Smooth muscle cell (in vitro differentiated cells): ENCODE data around the gene PPP3CA. TPM values are rescaled to one million over a fixed set of nuclear protein-coding genes. Genes with fewer than 3 reads are reported as not detected.
"Not testable (repeated sequence)": the region's sequence is repeated elsewhere in the genome, so short reads cannot be mapped to it uniquely, and the experiment has no call there.

Source experiments
- DNase-seq: peaks from one replicate; lab custom pipeline; 2025; ENCODE audit not compliant: unreplicated experiment; lab: John Stamatoyannopoulos, UW
- H2AFZ ChIP-seq: fragments of 200-600 bp; sonication (generic); 2 replicates; pipeline ENCODE4 v1.6.0; 2016; ENCODE audit warnings: antibody characterized with exemption, low read depth, mild to moderate bottlenecking
- H3F3A ChIP-seq: fragments of 200-600 bp; sonication (generic); 2 replicates; pipeline ENCODE4 v1.6.0; 2017; ENCODE audit warnings: antibody characterized with exemption, low read depth
- H3K27ac ChIP-seq: fragments of 200-600 bp; sonication (generic); 2 replicates; pipeline ENCODE4 v1.5.1; 2016; ENCODE audit warnings: low read depth, mild to moderate bottlenecking
- H3K27me3 ChIP-seq: fragments of 200-600 bp; sonication (generic); 2 replicates; pipeline ENCODE4 v1.6.1; 2016; ENCODE audit warnings: low read depth, mild to moderate bottlenecking
- H3K36me3 ChIP-seq: fragments of 200-600 bp; sonication (generic); 2 replicates; pipeline ENCODE4 v1.5.1; 2016; ENCODE audit warnings: low read depth
- H3K4me1 ChIP-seq: fragments of 200-600 bp; sonication (generic); 2 replicates; pipeline ENCODE4 v1.5.1; 2016; ENCODE audit warnings: low read depth
- H3K4me2 ChIP-seq: fragments of 200-600 bp; sonication (generic); 2 replicates; pipeline ENCODE4 v1.6.0; 2016; ENCODE audit warnings: mild to moderate bottlenecking
- H3K4me3 ChIP-seq: fragments of 200-600 bp; sonication (generic); 2 replicates; pipeline ENCODE4 v1.5.1; 2016; ENCODE audit warnings: mild to moderate bottlenecking
- H3K79me2 ChIP-seq: fragments of 200-600 bp; sonication (generic); 2 replicates; pipeline ENCODE4 v1.6.0; 2016; ENCODE audit warnings: low read depth, mild to moderate bottlenecking
- H3K9ac ChIP-seq: fragments of 200-600 bp; sonication (generic); 2 replicates; pipeline ENCODE4 v1.6.0; 2016; ENCODE audit warnings: low read depth
- H3K9me3 ChIP-seq: fragments of 200-600 bp; sonication (generic); replicated peaks from 2 replicates; pipeline ENCODE4 v1.5.1; 2016; ENCODE audit warnings: low read depth
- H4K20me1 ChIP-seq: fragments of 200-600 bp; sonication (generic); 2 replicates; pipeline ENCODE4 v1.6.0; 2016; ENCODE audit warnings: low read depth
- WGBS: methylation state at CpG from one replicate; pipeline ENCODE4 v1.1.7; 2016; ENCODE audit warnings: low lambda C conversion rate; 5-methylcytosine and 5-hydroxymethylcytosine counted together
- polyA plus RNA-seq: library from polyadenylated mRNA; unstranded; fragments of >200 nt; fragmentation: Nextera tagmentation; extraction: Ambion mirVana; gene quantifications from 2 replicates; pipeline ENCODE4 v1.2.1, GENCODE V29; 2016
- total RNA-seq: library from RNA; depleted of rRNA; stranded (reverse); fragments of >200 nt; gene quantifications from 2 replicates; pipeline ENCODE4 v1.2.3, GENCODE V29; 2014
- TF ChIP-seq, protein P1 (sequence below): fragments of 200-600 bp; sonication (generic); IDR thresholded peaks from 2 replicates; pipeline ENCODE4 v1.5.1; 2017; ENCODE audit warnings: borderline replicate concordance, mild to moderate bottlenecking, antibody characterized with exemption; ENCODE audit not compliant: insufficient read depth, poor library complexity, severe bottlenecking

The PPP3CA gene
- total and polyA plus RNA-seq, 2 experiments from 2014 or later, result 16.2 to 96.1 TPM

DNA sequence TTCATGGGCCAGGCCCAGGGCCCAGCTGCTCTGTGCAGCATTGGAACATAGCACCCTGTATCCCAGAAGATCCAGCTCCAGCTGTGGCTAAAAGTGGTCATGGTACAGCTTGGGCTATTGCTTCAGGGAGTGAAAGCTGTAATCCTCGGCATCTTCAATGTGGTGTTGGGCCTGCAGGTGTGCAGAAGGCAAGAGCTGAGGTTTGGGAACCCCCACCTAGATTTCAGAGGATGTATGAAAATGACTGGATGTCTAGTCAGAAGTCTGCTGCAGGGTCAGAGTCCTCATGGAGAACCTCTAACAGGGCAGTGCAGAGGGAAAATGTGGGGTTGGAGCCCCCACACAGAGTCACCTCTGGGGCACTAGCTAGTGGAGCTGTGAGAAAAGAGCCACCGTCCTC is 341.7 kb downstream of the PPP3CA start:
- DNase-seq, result no peak
- no peaks in the 10 kb centered on the region for H3K9me3 ChIP-seq
- TF ChIP-seq, protein P1, sequence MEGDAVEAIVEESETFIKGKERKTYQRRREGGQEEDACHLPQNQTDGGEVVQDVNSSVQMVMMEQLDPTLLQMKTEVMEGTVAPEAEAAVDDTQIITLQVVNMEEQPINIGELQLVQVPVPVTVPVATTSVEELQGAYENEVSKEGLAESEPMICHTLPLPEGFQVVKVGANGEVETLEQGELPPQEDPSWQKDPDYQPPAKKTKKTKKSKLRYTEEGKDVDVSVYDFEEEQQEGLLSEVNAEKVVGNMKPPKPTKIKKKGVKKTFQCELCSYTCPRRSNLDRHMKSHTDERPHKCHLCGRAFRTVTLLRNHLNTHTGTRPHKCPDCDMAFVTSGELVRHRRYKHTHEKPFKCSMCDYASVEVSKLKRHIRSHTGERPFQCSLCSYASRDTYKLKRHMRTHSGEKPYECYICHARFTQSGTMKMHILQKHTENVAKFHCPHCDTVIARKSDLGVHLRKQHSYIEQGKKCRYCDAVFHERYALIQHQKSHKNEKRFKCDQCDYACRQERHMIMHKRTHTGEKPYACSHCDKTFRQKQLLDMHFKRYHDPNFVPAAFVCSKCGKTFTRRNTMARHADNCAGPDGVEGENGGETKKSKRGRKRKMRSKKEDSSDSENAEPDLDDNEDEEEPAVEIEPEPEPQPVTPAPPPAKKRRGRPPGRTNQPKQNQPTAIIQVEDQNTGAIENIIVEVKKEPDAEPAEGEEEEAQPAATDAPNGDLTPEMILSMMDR, result no peak

DNA sequence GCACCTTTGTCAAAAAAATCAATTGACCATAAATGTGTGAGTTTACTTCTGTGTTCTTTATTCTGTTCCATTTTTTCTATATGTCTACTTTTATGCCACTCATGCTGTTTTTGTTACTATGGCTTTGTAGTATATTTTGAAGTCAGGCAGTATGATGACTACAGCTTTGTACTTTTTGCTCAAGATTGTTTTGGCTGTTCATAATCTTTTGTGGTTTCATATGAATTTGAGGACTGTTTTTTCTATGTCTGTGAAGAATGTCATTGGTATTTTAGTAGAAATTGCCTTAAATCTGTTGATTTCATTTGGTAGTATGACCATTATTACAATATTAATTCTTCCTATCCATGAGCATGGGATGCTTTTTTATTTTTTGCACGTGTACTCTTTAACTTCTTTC is 346.8 kb downstream of the PPP3CA start:
- no peak for DNase-seq
- TF ChIP-seq, protein P1, result no peak
- no peaks in the 10 kb centered on the region for H3F3A ChIP-seq
- no peak overlapping the region for H2AFZ ChIP-seq
- no peaks in the 10 kb centered on the region for H3K27me3 ChIP-seq
- H3K9me3 ChIP-seq, result no peaks in the 10 kb centered on the region
- WGBS, result 97% methylated on average over 1 of the region's 1 CpG
- no peak overlapping the region for H3K9ac ChIP-seq
- H3K4me1 ChIP-seq, result no peaks in the 10 kb centered on the region
- H4K20me1 ChIP-seq, result no peaks in the 10 kb centered on the region
- H3K27ac ChIP-seq, result no peak overlapping the region
- H3K4me3 ChIP-seq, result no peak overlapping the region
- H3K4me2 ChIP-seq, result no peak overlapping the region
- no peaks in the 10 kb centered on the region for H3K79me2 ChIP-seq
- no peaks in the 10 kb centered on the region for H3K36me3 ChIP-seq

More for the DNA sequence above, 341.7 kb downstream of the PPP3CA start:
- Histone ChIP-seq H3K27ac (no peak overlapping the region), H3K4me2 (no peak overlapping the region), H3K9ac (no peak overlapping the region), H3K4me1 (no peaks in the 10 kb centered on the region), H4K20me1 (no peaks in the 10 kb centered on the region), H3K36me3 (no peaks in the 10 kb centered on the region), H3K27me3 (no peaks in the 10 kb centered on the region), H3K79me2 (no peaks in the 10 kb centered on the region), H2AFZ (no peak overlapping the region), H3K4me3 (no peak overlapping the region), H3F3A (no peaks in the 10 kb centered on the region)
- WGBS, result 100% methylated on average over 2 of the region's 2 CpGs

DNA sequence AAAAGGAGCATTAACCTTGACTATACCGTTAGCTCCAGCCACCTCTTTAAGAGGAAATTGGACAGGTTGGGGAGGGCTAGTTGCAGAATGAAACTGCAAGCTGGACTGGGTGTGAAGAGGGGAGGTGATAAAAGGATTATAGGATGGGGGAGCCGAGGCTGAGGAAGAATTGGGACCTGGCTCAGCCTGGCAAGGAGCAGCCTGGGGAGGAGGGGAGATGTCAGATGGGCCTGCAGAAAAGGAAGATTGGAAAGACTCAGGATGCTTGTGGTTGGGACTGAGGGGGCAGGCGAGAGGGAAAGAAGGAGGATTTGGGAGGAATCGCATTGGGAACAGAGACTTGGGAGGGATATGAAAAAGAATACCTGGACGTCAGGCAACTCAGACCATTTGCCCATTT is 351.7 kb downstream of the PPP3CA start:
- no peaks in the 10 kb centered on the region for H3K36me3 ChIP-seq
- TF ChIP-seq, protein P1, result no peak

DNA sequence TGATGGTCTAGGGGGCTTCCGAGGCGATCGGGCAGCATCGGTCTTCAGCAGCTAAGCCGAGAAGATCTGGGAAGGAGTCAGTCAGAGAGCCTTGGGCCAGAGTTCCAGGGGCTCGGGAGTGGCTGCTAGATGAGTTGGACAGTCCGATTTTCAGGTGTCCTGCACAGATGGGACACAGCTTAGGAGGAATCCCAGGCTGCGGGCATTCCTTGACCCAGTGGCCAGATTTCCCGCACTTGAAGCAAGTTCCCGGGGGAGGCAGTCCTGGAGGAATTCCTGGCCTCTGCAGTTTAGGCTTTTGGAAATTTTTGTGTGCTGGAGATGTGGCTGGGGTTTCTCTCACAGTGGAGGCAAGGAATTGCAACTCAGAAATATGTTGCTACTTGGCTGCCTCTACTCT is 352.3 kb downstream of the PPP3CA start:
- not testable (repeated sequence) for H3K79me2 ChIP-seq, DNase-seq, H3K4me1 ChIP-seq, H3K4me3 ChIP-seq, H2AFZ ChIP-seq, H3K4me2 ChIP-seq, H4K20me1 ChIP-seq, H3K9ac ChIP-seq, H3K27me3 ChIP-seq, H3K9me3 ChIP-seq, H3K27ac ChIP-seq, H3K36me3 ChIP-seq, H3F3A ChIP-seq
- 92% methylated on average over 10 of the region's 10 CpGs for WGBS

More for the DNA sequence above, 351.7 kb downstream of the PPP3CA start:
- H4K20me1 ChIP-seq, result no peaks in the 10 kb centered on the region
- H3K9me3 ChIP-seq, result no peaks in the 10 kb centered on the region
- no peak for DNase-seq
- H3K4me1 ChIP-seq, result no peaks in the 10 kb centered on the region
- no peaks in the 10 kb centered on the region for H3K79me2 ChIP-seq
- no peak overlapping the region for H2AFZ ChIP-seq
- no peak overlapping the region for H3K27ac ChIP-seq
- WGBS, result 83% methylated on average over 5 of the region's 5 CpGs
- H3K4me2 ChIP-seq, result no peak overlapping the region
- no peak overlapping the region for H3K4me3 ChIP-seq
- H3K9ac ChIP-seq, result no peak overlapping the region
- no peaks in the 10 kb centered on the region for H3K27me3 ChIP-seq
- no peaks in the 10 kb centered on the region for H3F3A ChIP-seq

DNA sequence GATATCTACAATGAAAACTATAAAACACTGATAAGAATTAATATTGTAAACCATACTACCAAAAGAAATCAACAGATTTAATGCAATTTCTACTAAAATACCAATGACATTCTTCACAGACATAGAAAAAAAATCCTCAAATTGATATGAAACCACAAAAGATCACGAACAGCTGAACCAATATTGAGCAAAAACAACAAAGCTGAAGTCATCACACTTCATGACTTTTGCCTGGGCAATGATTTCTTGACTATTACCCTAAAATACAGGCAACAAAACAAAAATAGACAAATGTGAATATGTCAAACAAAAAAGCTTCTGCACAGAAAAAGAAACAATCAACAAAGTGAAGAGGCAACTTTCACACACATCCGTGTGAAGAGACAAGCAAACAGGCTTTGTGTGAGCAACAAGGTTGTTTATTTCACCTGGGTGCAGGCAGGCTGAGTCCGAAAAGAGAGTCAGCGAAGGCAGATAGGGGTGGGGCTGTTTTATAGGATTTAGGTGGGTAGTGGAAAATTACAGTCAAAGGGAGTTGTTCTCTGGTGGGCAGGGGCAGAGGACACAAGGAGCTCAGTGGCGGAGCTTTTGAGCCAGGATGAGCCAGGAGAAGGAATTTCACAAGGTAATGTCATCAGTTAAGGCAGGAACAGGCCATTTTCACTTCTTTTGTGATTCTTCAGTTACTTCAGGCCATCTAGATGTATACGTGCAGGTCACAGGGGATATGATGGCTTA is 355.8 kb downstream of the PPP3CA start:
- not testable (repeated sequence) for H3K9me3 ChIP-seq, H3K36me3 ChIP-seq, H3F3A ChIP-seq, H3K79me2 ChIP-seq, H2AFZ ChIP-seq, H3K27me3 ChIP-seq, H3K4me1 ChIP-seq, H3K9ac ChIP-seq, H4K20me1 ChIP-seq, H3K4me3 ChIP-seq, DNase-seq, H3K27ac ChIP-seq
- H3K4me2 ChIP-seq, result peak overlapping the region; percentile 8
- WGBS, result 68% methylated on average over 6 of the region's 6 CpGs
